ENCODE results near the gene MIR17HG.

DNA sequence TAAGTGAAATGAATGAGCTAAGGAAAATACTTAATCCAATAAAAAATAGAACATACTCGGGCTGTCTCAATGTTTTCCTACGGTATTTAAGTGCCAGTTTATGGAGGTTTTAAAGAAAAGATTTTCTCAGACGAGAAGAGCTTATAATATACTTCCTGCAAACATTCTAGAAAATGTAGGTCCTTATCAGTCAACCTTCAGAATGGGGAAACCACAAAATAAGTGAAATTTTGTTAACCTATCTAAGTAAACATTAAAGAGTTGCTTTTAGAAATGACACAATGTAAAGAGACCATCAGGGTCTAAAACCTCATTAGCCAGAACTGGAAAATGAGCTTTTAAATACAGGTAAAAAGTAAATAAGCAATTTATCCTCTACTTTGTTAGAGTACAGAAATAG is 12.1 kb downstream of the MIR17HG start:
- TF ChIP-seq, protein P1, sequence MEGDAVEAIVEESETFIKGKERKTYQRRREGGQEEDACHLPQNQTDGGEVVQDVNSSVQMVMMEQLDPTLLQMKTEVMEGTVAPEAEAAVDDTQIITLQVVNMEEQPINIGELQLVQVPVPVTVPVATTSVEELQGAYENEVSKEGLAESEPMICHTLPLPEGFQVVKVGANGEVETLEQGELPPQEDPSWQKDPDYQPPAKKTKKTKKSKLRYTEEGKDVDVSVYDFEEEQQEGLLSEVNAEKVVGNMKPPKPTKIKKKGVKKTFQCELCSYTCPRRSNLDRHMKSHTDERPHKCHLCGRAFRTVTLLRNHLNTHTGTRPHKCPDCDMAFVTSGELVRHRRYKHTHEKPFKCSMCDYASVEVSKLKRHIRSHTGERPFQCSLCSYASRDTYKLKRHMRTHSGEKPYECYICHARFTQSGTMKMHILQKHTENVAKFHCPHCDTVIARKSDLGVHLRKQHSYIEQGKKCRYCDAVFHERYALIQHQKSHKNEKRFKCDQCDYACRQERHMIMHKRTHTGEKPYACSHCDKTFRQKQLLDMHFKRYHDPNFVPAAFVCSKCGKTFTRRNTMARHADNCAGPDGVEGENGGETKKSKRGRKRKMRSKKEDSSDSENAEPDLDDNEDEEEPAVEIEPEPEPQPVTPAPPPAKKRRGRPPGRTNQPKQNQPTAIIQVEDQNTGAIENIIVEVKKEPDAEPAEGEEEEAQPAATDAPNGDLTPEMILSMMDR (IDR thresholded peaks at IDR 0.05; ENCODE audit: low read length): no peak
- TF ChIP-seq EZH2phosphoT487 (IDR thresholded peaks at IDR 0.05; ENCODE audit: low read length): no peak
